Transverse colon (tissue), 1 donor: Measurements from ENCODE around the gene AMMECR1.

ENCODE experiments used
- EP300 ChIP-seq: sonication (generic); formaldehyde crosslinking; IDR thresholded peaks from one replicate; pipeline ENCODE4 v1.6.1; 2017; ENCODE audit warnings: antibody characterized with exemption, low read depth
- POLR2A ChIP-seq: fragments of 450-650 bp; IDR thresholded peaks from one replicate; pipeline ENCODE4 v1.6.1; 2016; ENCODE audit warnings: antibody characterized with exemption, mild to moderate bottlenecking, moderate library complexity

DNA sequence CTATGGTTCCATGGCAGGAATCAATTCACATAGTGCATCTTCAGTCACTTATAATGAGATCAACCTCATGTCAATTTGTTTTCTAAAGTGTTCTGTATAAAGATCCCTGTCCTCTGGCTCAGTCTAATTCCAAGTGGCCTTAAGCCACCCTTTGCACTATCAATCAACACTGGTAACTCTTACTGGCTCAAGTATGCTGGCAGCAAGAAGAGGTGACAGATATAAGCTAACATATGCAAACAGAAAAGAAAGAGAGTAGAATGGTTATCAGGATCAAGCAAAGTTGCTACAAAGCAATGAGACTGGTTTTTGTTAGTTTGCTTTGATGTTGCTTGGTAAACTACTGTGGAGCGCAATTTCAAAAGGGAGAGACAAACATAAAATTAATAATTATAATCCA is 67.0 kb downstream of the AMMECR1 start:
- TF ChIP-seq POLR2A (no peak), EP300 (no peak)
